Mesendoderm (in vitro differentiated cells): ENCODE data around the gene POLG.

Experiments used
- DNase-seq: peaks from one replicate; pipeline ENCODE4 v3.0.0; 2013
- H2AK5ac ChIP-seq: 2 replicates; pipeline ENCODE4 v1.6.1; 2013; ENCODE audit warnings: low read length, inconsistent platforms
- H2BK120ac ChIP-seq: 2 replicates; pipeline ENCODE4 v1.6.1; 2013; ENCODE audit warnings: low read depth, mild to moderate bottlenecking, low read length, moderate library complexity, mixed read lengths
- H2BK15ac ChIP-seq: replicated peaks from 2 replicates; pipeline ENCODE4 v1.6.1; 2013; ENCODE audit warnings: low read depth, mild to moderate bottlenecking, moderate library complexity
- H2BK5ac ChIP-seq: 2 replicates; pipeline ENCODE4 v1.6.1; 2013; ENCODE audit warnings: low read length, inconsistent platforms
- H3K18ac ChIP-seq: 2 replicates; pipeline ENCODE4 v1.6.1; 2013; ENCODE audit warnings: mild to moderate bottlenecking, low read length, mixed read lengths
- H3K23ac ChIP-seq: one replicate; pipeline ENCODE4 v1.6.1; 2013; ENCODE audit warnings: low read length
- H3K27ac ChIP-seq: 2 replicates; pipeline ENCODE4 v1.5.1; 2013; ENCODE audit warnings: low read depth, mild to moderate bottlenecking, inconsistent platforms, low read length, moderate library complexity
- H3K27me3 ChIP-seq: 2 replicates; pipeline ENCODE4 v1.6.1; 2013; ENCODE audit warnings: low read length, control low read depth, mild to moderate bottlenecking, inconsistent platforms; ENCODE audit not compliant: insufficient read depth, poor library complexity
- H3K36me3 ChIP-seq: 2 replicates; pipeline ENCODE4 v1.6.1; 2013; ENCODE audit warnings: low read length, inconsistent platforms; ENCODE audit not compliant: control insufficient read depth, insufficient read depth
- H3K4ac ChIP-seq: one replicate; pipeline ENCODE4 v1.6.1; 2013; ENCODE audit warnings: low read depth, mild to moderate bottlenecking, low read length, moderate library complexity
- H3K4me1 ChIP-seq: 2 replicates; pipeline ENCODE4 v1.6.1; 2013; ENCODE audit warnings: low read depth, low read length, inconsistent platforms; ENCODE audit not compliant: control insufficient read depth
- H3K4me2 ChIP-seq: 2 replicates; pipeline ENCODE4 v1.6.1; 2013; ENCODE audit warnings: low read length
- H3K4me3 ChIP-seq: 2 replicates; pipeline ENCODE4 v1.5.1; 2013; ENCODE audit warnings: mild to moderate bottlenecking, low read length
- H3K56ac ChIP-seq: one replicate; pipeline ENCODE4 v1.6.1; 2013; ENCODE audit warnings: low read length
- H3K79me1 ChIP-seq: 2 replicates; pipeline ENCODE4 v1.6.1; 2013; ENCODE audit warnings: low read length, inconsistent platforms
- H3K79me2 ChIP-seq: 2 replicates; pipeline ENCODE4 v1.6.1; 2013; ENCODE audit warnings: mild to moderate bottlenecking, low read length; ENCODE audit not compliant: control insufficient read depth, insufficient read depth
- H3K9ac ChIP-seq: 2 replicates; pipeline ENCODE4 v1.6.1; 2013; ENCODE audit warnings: low read length, inconsistent platforms
- H4K5ac ChIP-seq: one replicate; pipeline ENCODE4 v1.6.1; 2013; ENCODE audit warnings: low read length
- H4K8ac ChIP-seq: one replicate; pipeline ENCODE4 v1.6.1; 2013; ENCODE audit warnings: low read depth, mild to moderate bottlenecking, control low read depth, low read length, moderate library complexity
- WGBS: extraction: QIAGEN DNeasy Blood & Tissue Kit; methylation state at CpG from one replicate; pipeline ENCODE4 v1.1.7; 2013; ENCODE audit warnings: low lambda C conversion rate, missing lambda C conversion rate; ENCODE audit not compliant: insufficient coverage; ENCODE audit errors: extremely low coverage; 5-methylcytosine and 5-hydroxymethylcytosine counted together

The POLG gene

GRCh38 chr15:89308236-89308635 is 26.4 kb downstream of the POLG start:
- WGBS, result no CpG with 5 or more reads among the region's 3 CpGs

GRCh38 chr15:89307791-89308190 is 26.8 kb downstream of the POLG start:
- no peak overlapping the region for H3K27ac ChIP-seq
- H3K4me3 ChIP-seq, result no peak overlapping the region

More at GRCh38 chr15:89308236-89308635, 26.4 kb downstream of the POLG start:
- Histone ChIP-seq H2AK5ac (no peak overlapping the region), H2BK15ac (no peak overlapping the region), H3K56ac (no peak overlapping the region), H3K27ac (no peak overlapping the region), H3K79me2 (no peaks in the 10 kb centered on the region), H4K8ac (no peak overlapping the region), H2BK120ac (no peak overlapping the region), H3K18ac (no peak overlapping the region), H3K4me1 (no peaks in the 10 kb centered on the region), H3K36me3 (peaks cover 20% of the 10 kb centered on the region), H3K4me2 (no peak overlapping the region), H3K4me3 (no peak overlapping the region), H4K5ac (no peak overlapping the region), H3K27me3 (no peaks in the 10 kb centered on the region), H3K4ac (no peak overlapping the region), H3K23ac (no peak overlapping the region), H3K9ac (no peak overlapping the region), H2BK5ac (no peak overlapping the region), H3K79me1 (no peaks in the 10 kb centered on the region)
- no peak for DNase-seq

GRCh38 chr15:89307046-89307587 is 27.5 kb downstream of the POLG start:
- Histone ChIP-seq H2BK120ac (no peak overlapping the region), H3K79me1 (no peaks in the 10 kb centered on the region), H2AK5ac (no peak overlapping the region), H3K27me3 (no peaks in the 10 kb centered on the region), H2BK15ac (no peak overlapping the region), H3K23ac (no peak overlapping the region), H3K36me3 (peaks cover 18% of the 10 kb centered on the region), H2BK5ac (no peak overlapping the region), H3K4me1 (no peaks in the 10 kb centered on the region), H3K18ac (no peak overlapping the region), H3K9ac (no peak overlapping the region), H3K4me3 (no peak overlapping the region), H3K27ac (no peak overlapping the region), H3K4ac (no peak overlapping the region), H4K5ac (no peak overlapping the region), H3K56ac (no peak overlapping the region), H4K8ac (no peak overlapping the region), H3K79me2 (no peaks in the 10 kb centered on the region), H3K4me2 (no peak overlapping the region)
- no CpG with 5 or more reads among the region's 2 CpGs for WGBS
- no peak for DNase-seq

More at GRCh38 chr15:89307791-89308190, 26.8 kb downstream of the POLG start:
- Histone ChIP-seq H4K8ac (no peak overlapping the region), H2BK15ac (no peak overlapping the region), H3K18ac (no peak overlapping the region), H3K27me3 (no peaks in the 10 kb centered on the region), H3K4me2 (no peak overlapping the region), H3K23ac (no peak overlapping the region), H3K56ac (no peak overlapping the region), H2BK120ac (no peak overlapping the region), H3K4ac (no peak overlapping the region), H2AK5ac (no peak overlapping the region), H3K4me1 (no peaks in the 10 kb centered on the region), H3K79me1 (no peaks in the 10 kb centered on the region), H3K79me2 (no peaks in the 10 kb centered on the region), H4K5ac (no peak overlapping the region), H2BK5ac (no peak overlapping the region), H3K9ac (no peak overlapping the region), H3K36me3 (peaks cover 18% of the 10 kb centered on the region)
- WGBS, result no CpG with 5 or more reads among the region's 2 CpGs
- no peak for DNase-seq

GRCh38 chr15:89305395-89305794 is 29.2 kb downstream of the POLG start:
- H3K79me2 ChIP-seq, result no peaks in the 10 kb centered on the region
- no peak overlapping the region for H3K56ac ChIP-seq
- WGBS, result no CpG with 5 or more reads among the region's 3 CpGs
- H2BK120ac ChIP-seq, result no peak overlapping the region
- no peak overlapping the region for H4K8ac ChIP-seq
- H2AK5ac ChIP-seq, result no peak overlapping the region
- no peak for DNase-seq
- H3K18ac ChIP-seq, result no peak overlapping the region
- H3K9ac ChIP-seq, result no peak overlapping the region
- H3K36me3 ChIP-seq, result peaks cover 31% of the 10 kb centered on the region
- H3K27ac ChIP-seq, result no peak overlapping the region
- no peak overlapping the region for H3K4me2 ChIP-seq
- H3K23ac ChIP-seq, result no peak overlapping the region
- H2BK15ac ChIP-seq, result no peak overlapping the region
- no peaks in the 10 kb centered on the region for H3K79me1 ChIP-seq
- H3K4me3 ChIP-seq, result no peak overlapping the region
- no peaks in the 10 kb centered on the region for H3K27me3 ChIP-seq
- H4K5ac ChIP-seq, result no peak overlapping the region
- H3K4me1 ChIP-seq, result no peaks in the 10 kb centered on the region
- H3K4ac ChIP-seq, result no peak overlapping the region
- no peak overlapping the region for H2BK5ac ChIP-seq

- H3K9ac ChIP-seq, result no peak overlapping the region
- H3K4ac ChIP-seq, result no peak overlapping the region
- H3K4me3 ChIP-seq, result no peak overlapping the region
- no peak overlapping the region for H4K8ac ChIP-seq
- no peak overlapping the region for H2BK120ac ChIP-seq
- no peak overlapping the region for H3K56ac ChIP-seq
- DNase-seq, result no peak
- H2BK15ac ChIP-seq, result no peak overlapping the region
- no peak overlapping the region for H2BK5ac ChIP-seq
- WGBS, result no CpG with 5 or more reads among the region's 2 CpGs
- H3K27me3 ChIP-seq, result no peaks in the 10 kb centered on the region
- H3K79me1 ChIP-seq, result no peaks in the 10 kb centered on the region
- H2AK5ac ChIP-seq, result no peak overlapping the region
- H3K79me2 ChIP-seq, result no peaks in the 10 kb centered on the region
- H4K5ac ChIP-seq, result no peak overlapping the region
- H3K36me3 ChIP-seq, result peaks cover 32% of the 10 kb centered on the region
- H3K23ac ChIP-seq, result no peak overlapping the region
- no peak overlapping the region for H3K18ac ChIP-seq
- H3K27ac ChIP-seq, result no peak overlapping the region
- no peak overlapping the region for H3K4me2 ChIP-seq
- H3K4me1 ChIP-seq, result no peaks in the 10 kb centered on the region
Observed at GRCh38 chr15:89303986-89304385, 30.6 kb downstream of the POLG start.
